ENCODE data around the gene WDR17.

WDR17 gene

GRCh38 chr4:176163041-176163440 lies 97.4 kb downstream of the WDR17 start:
- no peak for DNase-seq
- no peak overlapping the region for H3K4me3 ChIP-seq
- H3K9me3 ChIP-seq = no peaks in the 10 kb centered on the region
- no peaks in the 10 kb centered on the region for H3K27me3 ChIP-seq
- no peak overlapping the region for H3K27ac ChIP-seq
- intact Hi-C loops (cut with DNase I; ENCODE audit: low total_unique reads) = no loop called here
- no peaks in the 10 kb centered on the region for H3K36me3 ChIP-seq
- no peaks in the 10 kb centered on the region for H3K4me1 ChIP-seq
- no peak for TF ChIP-seq CTCF (IDR thresholded peaks at IDR 0.05)

- H3K9me3 ChIP-seq = no peaks in the 10 kb centered on the region
- H3K36me3 ChIP-seq = no peaks in the 10 kb centered on the region
- no peaks in the 10 kb centered on the region for H3K27me3 ChIP-seq
- TF ChIP-seq CTCF (IDR thresholded peaks at IDR 0.05) = no peak
- no peak for DNase-seq
- no peak overlapping the region for H3K4me3 ChIP-seq
- H3K4me1 ChIP-seq = peaks cover 0 to 37% (median 5%) of the 10 kb centered on the region in 4 donors
- H3K27ac ChIP-seq = peak overlapping the region; percentile 55 to 73
- intact Hi-C loops (cut with DNase I; ENCODE audit: low total_unique reads) = no loop called here
Measured at GRCh38 chr4:176185051-176185450, 119.4 kb downstream of the WDR17 start.

- intact Hi-C loops (cut with DNase I; ENCODE audit: low total_unique reads) = no loop called here
- Histone ChIP-seq H3K4me3 (no peak overlapping the region), H3K27me3 (no peaks in the 10 kb centered on the region), H3K27ac (peak overlapping the region; percentile 58 to 73), H3K9me3 (no peaks in the 10 kb centered on the region), H3K36me3 (no peaks in the 10 kb centered on the region), H3K4me1 (peaks cover 0 to 37% (median 5%) of the 10 kb centered on the region in 4 donors)
- no peak for TF ChIP-seq CTCF (IDR thresholded peaks at IDR 0.05)
- no peak for DNase-seq
Measured at GRCh38 chr4:176186067-176186466, 120.4 kb downstream of the WDR17 start.

- no peaks in the 10 kb centered on the region for H3K36me3 ChIP-seq
- no peaks in the 10 kb centered on the region for H3K9me3 ChIP-seq
- no peak overlapping the region for H3K4me3 ChIP-seq
- no peak for TF ChIP-seq CTCF (IDR thresholded peaks at IDR 0.05)
- no peak for DNase-seq
- intact Hi-C loops (cut with DNase I; ENCODE audit: low total_unique reads) = no loop called here
- no peaks in the 10 kb centered on the region for H3K27me3 ChIP-seq
- peak overlapping the region; percentile 58 to 73 for H3K27ac ChIP-seq
- peaks cover 0 to 37% (median 5%) of the 10 kb centered on the region in 4 donors for H3K4me1 ChIP-seq
Measured at GRCh38 chr4:176186671-176187395, 121.2 kb downstream of the WDR17 start.

- intact Hi-C loops (cut with DNase I; ENCODE audit: low total_unique reads) = no loop called here
Measured at GRCh38 chr4:176187624-176188023, 122.0 kb downstream of the WDR17 start.

More at GRCh38 chr4:176187624-176188023, 122.0 kb downstream of the WDR17 start:
- Histone ChIP-seq H3K27ac (peak overlapping the region; percentile 58 to 73), H3K9me3 (no peaks in the 10 kb centered on the region), H3K4me1 (peaks cover 0 to 37% (median 5%) of the 10 kb centered on the region in 4 donors), H3K27me3 (no peaks in the 10 kb centered on the region), H3K4me3 (no peak overlapping the region), H3K36me3 (no peaks in the 10 kb centered on the region)
- no peak for DNase-seq
- no peak for TF ChIP-seq CTCF (IDR thresholded peaks at IDR 0.05)

All from tibial artery (tissue), 4 donors.